ENCODE data around the gene ARFGAP1. TPM values are rescaled to one million over a fixed set of nuclear protein-coding genes. Genes with fewer than 3 reads are reported as not detected.

The ARFGAP1 gene
- total RNA-seq, 1 donor from 2014 or later: 66.2 TPM

DNA sequence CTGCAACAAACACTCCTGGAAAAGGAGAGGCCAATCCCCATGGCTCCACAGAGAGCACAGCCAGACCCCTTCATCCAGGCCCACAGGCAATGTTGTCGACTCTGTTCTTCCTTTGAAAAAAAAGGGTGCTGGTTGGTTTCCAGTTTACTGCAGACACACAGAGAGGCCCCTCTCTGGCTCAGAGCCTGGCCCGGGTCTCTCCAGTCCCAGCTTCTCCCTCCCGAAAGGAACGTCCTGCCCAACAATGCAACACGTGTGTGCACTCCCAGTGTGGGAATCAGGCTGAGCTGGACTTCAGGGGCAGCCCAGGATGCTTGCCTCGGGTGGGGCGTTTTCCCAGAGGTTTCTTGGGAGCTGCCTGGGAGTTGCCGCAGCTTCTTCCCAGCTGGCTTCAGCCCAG lies 13.8 kb upstream of the ARFGAP1 start:
- Histone ChIP-seq H3K9me3 (no peaks in the 10 kb centered on the region), H3K27ac (no peak overlapping the region), H3K36me3 (no peaks in the 10 kb centered on the region), H3K4me3 (no peak overlapping the region), H3K27me3 (ENCODE audit: low read depth) (peaks cover 78% of the 10 kb centered on the region), H3K4me1 (peaks cover under 1% of the 10 kb centered on the region)
- intact Hi-C loops (cut with DNase I): no loop called here
- ATAC-seq (no peak), DNase-seq (no peak)
- no peak for TF ChIP-seq CTCF (IDR thresholded peaks at IDR 0.05)

DNA sequence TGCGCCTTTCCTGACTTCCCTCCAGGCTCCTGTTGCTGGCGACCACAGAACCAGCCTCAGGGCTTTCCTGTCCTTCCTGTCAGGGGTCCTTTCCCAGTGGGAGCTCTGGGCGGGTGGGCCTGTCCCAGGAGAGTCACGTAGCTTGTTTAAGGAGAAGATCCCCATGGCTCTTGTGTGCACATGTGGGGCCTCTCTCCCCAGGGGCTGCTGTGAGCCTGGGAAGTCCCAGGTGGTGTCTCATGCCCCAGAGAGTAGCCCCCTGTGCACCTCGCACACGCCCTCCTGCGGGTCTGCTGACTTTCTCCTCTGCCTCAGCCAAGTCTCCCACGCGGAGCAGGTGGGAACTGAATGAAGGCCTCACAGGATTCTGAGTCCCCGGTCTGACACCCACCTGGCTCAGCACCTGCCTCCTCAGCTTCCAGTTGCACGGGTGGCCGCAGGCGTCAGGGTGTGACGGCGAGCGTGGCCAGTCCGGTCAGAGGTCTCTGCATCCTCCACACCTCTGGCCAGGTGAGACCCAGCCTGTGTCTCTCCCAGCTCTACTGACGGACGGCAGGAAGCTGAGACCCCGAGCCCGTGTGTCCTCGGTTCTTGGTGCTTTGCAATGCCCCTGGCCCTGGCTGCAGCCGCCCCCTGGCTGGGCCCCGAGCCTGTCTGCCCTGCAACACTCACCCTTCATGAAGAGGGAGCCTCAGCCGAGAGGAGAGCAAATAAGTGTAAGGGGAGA lies 12.7 kb upstream of the ARFGAP1 start:
- intact Hi-C loops (cut with DNase I): no loop called here
- Histone ChIP-seq H3K9me3 (no peaks in the 10 kb centered on the region), H3K27ac (no peak overlapping the region), H3K4me1 (no peaks in the 10 kb centered on the region), H3K4me3 (no peak overlapping the region), H3K27me3 (ENCODE audit: low read depth) (peaks cover 72% of the 10 kb centered on the region), H3K36me3 (no peaks in the 10 kb centered on the region)
- ATAC-seq (no peak), DNase-seq (no peak)
- no peak for TF ChIP-seq CTCF (IDR thresholded peaks at IDR 0.05)

- H3K27me3 ChIP-seq (ENCODE audit: low read depth): peaks cover 66% of the 10 kb centered on the region
- H3K9me3 ChIP-seq: no peaks in the 10 kb centered on the region
- no peaks in the 10 kb centered on the region for H3K4me1 ChIP-seq
- no peak overlapping the region for H3K27ac ChIP-seq
- intact Hi-C loops (cut with DNase I): no loop called here
- DNase-seq (no peak), ATAC-seq (no peak)
- H3K4me3 ChIP-seq: no peak overlapping the region
- H3K36me3 ChIP-seq: no peaks in the 10 kb centered on the region
- TF ChIP-seq CTCF (IDR thresholded peaks at IDR 0.05): no peak
Measured at GRCh38 chr20:63260521-63260920, 12.1 kb upstream of the ARFGAP1 start.

DNA sequence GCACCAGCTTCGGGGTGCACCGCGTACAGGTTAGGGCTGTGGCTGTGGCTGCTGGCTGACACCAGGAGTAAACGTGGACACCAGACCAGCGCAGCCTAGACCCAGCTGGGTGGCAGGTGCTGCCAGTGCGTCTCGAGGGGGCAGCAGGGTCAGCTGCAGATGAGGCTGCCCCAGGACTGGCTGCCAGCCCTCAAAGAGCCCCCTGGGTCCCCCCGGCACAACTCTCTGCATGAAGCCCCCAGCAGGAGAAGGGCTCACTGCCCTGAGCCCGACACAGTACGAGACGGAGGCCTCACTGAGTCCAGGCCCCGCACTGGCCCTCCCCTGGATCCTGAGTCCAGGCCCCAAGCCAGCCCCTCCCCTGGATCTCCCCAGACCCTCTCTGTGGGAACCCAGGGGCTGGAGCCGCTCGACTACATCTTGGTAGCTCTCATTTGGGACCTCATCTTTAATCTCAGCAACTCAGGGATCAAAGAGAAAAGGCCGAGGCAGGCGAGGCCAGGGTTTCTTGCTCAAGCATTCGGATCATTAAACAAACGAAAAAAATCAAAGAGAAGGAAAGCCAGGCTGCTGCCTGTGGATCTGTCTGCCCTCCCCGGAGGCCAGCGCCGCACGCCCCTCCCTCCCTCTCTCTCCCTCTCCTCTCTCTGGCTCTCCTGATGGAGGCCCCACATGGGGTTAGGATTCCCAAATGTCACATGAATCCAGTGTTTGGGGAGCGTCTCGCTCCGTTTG lies 11.4 kb upstream of the ARFGAP1 start:
- Histone ChIP-seq H3K36me3 (no peaks in the 10 kb centered on the region), H3K27me3 (ENCODE audit: low read depth) (peaks cover 59% of the 10 kb centered on the region), H3K9me3 (no peaks in the 10 kb centered on the region), H3K4me1 (no peaks in the 10 kb centered on the region), H3K4me3 (no peak overlapping the region), H3K27ac (no peak overlapping the region)
- intact Hi-C loops (cut with DNase I): no loop called here
- no peak for DNase-seq
- TF ChIP-seq CTCF (IDR thresholded peaks at IDR 0.05): no peak
- ATAC-seq: no peak

DNA sequence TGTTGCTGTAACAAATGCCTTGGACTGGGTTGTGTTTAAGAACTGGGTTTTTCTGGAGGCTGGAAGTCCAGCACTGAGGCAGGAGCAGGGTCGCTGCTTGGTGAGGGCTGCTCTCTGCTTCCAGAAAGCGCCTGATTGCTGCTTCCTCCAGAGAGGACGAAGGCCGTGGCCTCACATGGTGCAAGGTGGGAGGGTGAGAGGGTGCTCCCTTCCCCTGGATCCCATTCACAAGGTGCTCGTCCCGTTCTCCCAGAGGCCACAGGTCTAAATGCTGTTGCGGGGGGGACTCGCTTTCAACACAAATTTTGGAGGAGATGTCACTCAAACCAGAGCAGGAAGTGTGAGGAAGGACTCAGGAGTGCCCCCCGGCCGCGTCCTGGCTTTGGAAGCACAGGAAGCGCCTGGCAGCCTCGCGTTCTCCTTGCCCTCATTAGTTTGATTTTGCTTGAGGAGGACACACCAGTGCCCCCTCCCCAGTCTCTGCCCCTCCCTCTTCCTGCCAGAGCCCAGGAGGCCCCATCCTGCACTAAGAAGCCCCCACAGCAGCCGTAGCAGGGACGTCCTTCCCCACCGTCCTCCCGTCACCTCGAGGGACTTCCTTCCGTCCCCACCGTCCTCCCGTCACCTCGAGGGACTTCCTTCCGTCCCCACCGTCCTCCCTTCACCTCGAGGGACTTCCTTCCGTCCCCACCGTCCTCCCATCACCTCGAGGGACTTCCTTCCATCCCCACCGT lies 10.7 kb upstream of the ARFGAP1 start:
- Histone ChIP-seq H3K36me3 (no peaks in the 10 kb centered on the region), H3K4me3 (no peak overlapping the region), H3K9me3 (no peaks in the 10 kb centered on the region), H3K27ac (no peak overlapping the region), H3K4me1 (no peaks in the 10 kb centered on the region), H3K27me3 (ENCODE audit: low read depth) (peaks cover 56% of the 10 kb centered on the region)
- intact Hi-C loops (cut with DNase I): no loop called here
- TF ChIP-seq CTCF (IDR thresholded peaks at IDR 0.05): no peak
- DNase-seq: no peak
- no peak for ATAC-seq

All from lower lobe of right lung (tissue), 2 donors.